AG09319 (cell line): Measurements from ENCODE around the gene CACNA2D4.

Experiments used
- DNase-seq: peaks from one replicate; pipeline ENCODE4 v3.0.0-alpha.2; 2010; ENCODE audit warnings: low read depth; ENCODE audit errors: extremely low read depth
- CTCF ChIP-seq: IDR thresholded peaks from 2 replicates; pipeline ENCODE4 v1.5.1; 2011; ENCODE audit warnings: low read depth, mild to moderate bottlenecking, inconsistent platforms, low read length, moderate library complexity

Gene CACNA2D4

DNA sequence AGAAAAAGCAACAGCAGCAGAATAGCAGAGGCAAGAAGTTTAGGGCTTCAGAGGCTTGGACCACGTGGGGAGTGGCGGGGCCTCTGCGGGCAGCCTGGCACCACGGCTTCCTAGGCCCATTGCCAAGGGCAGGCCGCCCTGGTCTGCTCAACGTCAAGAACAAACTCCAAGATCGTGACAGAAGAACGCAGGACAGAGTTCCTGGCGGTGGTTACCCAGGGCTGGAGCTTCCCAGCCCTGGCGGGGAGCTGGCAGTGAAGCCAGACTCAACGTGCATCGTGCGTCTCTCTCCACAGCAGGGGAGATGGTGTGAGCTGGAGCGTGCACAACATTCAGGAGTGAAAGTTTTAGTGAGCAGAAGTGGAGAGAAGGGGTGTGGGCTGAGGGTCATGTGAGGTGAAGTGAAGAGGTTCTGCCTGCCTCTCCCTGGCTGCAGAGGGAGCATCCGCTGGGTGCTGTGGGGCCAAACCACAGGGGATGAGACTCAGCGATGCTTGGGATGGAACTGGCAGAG, 13.9 kb upstream of the CACNA2D4 start:
- no peak for DNase-seq
- no peak for TF ChIP-seq CTCF

DNA sequence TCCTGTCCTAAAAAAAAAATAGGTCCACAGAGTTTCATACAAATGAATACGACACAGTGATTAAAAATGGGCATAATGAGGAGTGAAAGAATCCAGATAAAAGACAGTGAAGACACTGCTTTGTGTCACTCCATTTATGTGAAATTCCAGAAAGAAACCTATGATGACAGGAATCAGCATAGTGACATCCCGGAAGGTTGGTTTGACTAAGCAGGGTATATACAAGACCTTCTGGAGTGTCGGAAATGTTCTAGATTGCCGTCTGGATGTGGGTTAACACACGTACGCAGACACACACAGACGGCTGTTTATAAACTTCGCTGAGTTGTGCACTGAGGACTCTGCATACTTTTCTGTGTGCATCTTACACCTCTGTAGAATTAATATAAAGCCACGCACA, 13.2 kb upstream of the CACNA2D4 start:
- DNase-seq = no peak
- no peak for TF ChIP-seq CTCF

DNA sequence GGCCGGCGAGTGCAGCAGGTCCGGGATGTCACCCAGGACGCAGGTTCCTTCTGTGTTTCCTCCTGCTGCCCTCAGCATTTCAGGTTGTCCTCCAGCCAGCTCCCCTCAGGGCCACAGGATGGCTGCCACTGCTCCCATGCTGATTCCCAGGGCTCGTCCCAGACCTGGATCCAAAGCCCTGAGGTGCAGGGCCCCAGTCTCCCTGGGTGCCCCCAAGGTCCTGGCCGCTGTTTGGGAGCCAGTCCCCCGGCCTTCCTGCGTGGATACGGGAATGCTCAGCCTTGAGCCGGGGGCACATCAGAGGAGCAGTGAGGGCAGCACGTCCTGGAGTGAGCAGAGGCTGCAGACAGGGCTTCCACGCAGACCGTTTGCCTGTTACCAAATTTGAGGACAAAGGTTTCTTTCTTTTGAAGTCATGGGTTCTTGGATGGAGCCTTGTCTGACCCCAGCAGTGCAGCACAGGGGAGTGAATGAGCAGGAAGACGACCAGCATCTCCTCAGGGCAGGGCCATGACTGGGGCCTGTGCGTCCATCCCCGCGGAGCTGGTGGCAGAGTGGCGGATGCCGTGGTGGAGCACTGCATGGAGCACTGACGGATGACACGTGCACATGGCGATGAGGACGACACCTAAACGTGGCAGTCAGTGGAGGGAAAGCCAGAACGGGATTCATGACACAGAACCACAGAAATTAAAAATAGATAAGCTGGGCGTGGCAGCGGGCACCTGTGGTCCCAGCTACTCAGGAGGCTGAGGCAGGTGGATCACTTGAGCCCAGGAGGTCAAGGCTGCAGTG, 12.5 kb upstream of the CACNA2D4 start:
- TF ChIP-seq CTCF = no peak
- no peak for DNase-seq

DNA sequence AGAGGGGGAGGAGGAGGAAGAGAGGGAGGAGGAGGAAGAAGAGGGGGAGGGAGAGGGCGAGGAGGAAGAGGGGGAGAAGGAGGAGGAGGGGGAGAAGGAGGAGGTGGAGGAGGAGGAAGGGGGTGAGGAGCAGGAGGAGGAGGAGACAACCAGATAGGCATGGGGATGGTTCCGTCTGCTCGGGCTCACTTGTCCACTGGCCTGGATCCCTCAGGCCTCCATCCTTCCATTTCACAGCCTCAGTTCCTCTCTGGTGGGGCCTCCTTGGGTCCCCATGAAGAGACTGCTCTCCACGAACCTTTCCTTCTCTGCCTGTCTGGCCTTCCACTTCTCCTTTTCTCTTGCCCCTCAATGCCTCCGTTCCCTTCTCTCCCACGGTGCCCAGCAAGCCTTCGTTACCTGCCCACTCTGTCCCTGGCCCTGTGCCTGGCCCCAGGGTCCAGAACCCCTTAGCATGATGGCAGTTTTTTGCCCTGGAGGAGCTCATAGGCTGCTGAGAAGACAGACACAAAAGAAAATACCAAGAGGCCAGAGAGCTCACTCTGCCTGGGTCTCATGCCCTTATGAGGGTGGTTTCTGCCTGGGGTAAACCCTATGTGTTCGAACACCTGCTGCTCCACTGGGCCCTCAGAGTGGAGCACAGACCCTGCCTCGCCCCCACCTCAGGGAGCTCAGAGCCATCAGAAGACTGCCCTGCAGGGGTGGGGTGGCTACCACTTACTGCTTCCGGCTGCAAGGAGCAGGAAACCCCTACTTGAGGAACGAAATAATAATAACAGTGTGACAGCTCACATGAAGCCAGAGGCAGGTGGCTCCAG, 11.7 kb upstream of the CACNA2D4 start:
- no peak for TF ChIP-seq CTCF
- DNase-seq = no peak

- no peak for DNase-seq
- no peak for TF ChIP-seq CTCF
These were observed 11.0 kb upstream of the CACNA2D4 start for GRCh38 chr12:1929241-1929984.

DNA sequence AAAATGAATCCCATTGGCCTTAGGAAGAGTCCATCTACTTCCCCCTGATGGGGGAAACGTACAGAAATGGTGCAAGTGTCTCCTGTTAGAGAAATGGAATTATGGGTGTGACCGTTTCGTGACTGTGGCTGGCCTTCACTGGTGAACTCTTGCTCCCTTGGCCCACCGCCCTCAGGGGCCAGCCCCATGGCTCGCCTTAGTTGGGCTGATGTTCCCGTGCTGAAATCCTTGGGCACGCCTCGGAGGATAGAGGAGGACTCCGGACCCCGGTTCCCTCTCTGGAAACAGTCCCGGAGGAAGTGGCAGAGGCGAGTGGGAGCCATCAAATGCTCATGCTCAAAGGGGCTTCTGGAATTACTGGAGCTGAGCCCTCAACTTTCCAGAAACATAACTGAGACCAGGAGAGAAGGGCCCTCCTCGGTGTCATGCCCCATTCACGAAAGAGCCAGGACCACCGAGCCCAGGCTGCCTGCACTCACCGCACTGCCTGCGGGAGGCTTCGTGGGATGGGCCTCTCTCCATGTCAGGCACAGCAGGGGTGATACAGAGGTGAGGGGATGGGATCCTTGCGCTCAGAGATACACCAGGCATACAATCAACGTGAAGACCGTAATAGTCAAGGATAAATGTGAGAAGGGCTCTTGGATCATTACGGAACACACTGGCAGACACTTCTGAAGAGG, 10.1 kb upstream of the CACNA2D4 start:
- TF ChIP-seq CTCF = no peak
- no peak for DNase-seq
